GM18861 (cell line): ENCODE data around the gene MFNG.
"Not testable (repeated sequence)": the region's sequence is repeated elsewhere in the genome, so short reads cannot be mapped to it uniquely, and the experiment has no call there.

Experiments used
- ATAC-seq: cut with Tn5 transposase; IDR thresholded peaks from one replicate; pipeline ENCODE4 v1.9.1; 2021; ENCODE audit not compliant: unreplicated experiment

The MFNG gene, protein sequence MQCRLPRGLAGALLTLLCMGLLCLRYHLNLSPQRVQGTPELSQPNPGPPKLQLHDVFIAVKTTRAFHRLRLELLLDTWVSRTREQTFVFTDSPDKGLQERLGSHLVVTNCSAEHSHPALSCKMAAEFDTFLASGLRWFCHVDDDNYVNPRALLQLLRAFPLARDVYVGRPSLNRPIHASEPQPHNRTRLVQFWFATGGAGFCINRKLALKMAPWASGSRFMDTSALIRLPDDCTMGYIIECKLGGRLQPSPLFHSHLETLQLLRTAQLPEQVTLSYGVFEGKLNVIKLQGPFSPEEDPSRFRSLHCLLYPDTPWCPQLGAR

DNA sequence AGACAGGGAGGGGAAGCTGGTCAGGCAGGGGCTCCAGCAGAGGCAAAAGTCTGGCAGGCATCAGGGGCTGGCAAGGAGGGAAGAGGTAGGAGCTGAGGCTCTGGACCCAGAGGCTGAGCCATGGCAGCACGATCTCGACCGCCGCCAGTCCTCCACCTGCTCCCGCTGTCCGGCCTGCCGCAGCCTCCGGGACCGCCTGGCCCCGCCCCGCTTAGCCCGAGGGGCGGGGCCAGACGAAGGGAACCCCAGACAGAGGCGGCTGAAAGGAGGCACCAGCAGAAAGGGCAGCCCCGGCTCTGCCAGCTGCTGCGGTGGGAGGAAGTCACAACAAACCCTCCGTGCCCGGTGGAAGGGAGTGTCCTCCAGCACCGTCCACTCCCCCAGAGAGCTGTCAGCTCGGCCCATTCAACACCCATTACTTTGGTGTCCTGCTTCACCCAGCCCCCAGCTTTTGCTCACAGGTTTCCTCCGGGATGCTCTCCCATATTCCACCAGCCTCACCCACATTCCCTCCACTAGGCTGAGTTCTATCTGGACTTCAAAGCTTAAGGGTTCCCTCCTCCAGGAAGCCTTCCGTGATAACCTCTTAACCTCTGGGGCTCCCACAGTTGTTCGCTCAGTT is at the start of gene MFNG:
TSS of gene MFNG (minus strand) at position 161 of the 622 bp plus-strand sequence. CDS start 207 bp downstream, outside the sequence.
- ATAC-seq: peak; percentile 40

DNA sequence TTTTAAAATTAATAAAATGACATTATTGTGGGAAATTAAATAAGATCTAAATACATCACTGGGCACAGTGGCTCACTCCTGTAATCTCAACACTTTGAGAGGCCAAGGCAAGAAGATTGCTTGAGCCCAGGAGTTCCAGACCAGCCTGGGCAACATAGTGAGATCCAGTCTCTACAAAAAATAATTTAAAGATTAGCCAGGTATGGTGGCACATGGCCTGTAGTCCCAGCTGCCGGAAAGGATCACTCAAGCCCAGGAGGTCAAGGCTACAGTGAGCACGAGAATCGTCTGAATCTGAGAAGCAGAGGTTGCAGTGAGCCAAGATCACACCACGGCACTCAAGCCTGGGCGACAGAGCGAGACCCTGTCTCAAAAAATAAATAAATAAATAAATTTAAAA is 49.0 kb upstream of the MFNG start:
- ATAC-seq: no peak

DNA sequence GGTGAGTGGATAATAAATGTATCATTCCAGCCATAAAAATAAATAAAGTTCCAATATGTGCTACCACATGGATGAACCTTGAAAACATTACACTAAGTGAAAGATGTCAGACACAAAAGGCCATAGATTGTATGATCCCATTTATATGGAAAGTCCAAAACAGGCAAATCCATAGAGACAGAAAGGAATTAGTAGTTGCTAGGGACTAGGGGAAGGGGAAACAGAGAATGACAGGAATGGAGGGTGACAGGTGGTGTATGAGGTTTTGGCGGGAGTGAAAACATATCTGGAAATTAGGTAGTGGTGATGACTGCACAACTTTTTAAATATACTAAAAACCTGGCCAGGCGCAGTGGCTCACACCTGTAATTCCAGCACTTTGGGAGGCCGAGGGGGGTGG is 48.3 kb upstream of the MFNG start:
- no peak for ATAC-seq

DNA sequence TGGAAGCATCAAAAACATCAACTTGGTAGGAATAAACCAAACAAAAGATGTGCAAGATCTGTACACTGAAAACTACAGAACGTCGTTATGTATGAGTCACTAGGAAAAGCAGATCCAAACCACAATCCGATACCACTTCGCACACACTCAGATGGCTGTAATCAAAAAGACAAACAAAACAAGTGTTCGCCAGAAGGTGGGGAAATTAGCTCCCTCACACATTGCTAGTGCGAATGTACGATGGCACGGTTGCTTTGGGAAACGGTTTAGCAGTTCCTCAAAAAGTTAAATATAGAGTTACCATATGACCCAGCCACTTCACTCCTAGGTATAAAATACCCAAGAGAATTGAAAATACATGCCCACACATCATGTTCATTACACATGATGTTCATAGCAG is 47.8 kb upstream of the MFNG start:
- ATAC-seq: no peak

DNA sequence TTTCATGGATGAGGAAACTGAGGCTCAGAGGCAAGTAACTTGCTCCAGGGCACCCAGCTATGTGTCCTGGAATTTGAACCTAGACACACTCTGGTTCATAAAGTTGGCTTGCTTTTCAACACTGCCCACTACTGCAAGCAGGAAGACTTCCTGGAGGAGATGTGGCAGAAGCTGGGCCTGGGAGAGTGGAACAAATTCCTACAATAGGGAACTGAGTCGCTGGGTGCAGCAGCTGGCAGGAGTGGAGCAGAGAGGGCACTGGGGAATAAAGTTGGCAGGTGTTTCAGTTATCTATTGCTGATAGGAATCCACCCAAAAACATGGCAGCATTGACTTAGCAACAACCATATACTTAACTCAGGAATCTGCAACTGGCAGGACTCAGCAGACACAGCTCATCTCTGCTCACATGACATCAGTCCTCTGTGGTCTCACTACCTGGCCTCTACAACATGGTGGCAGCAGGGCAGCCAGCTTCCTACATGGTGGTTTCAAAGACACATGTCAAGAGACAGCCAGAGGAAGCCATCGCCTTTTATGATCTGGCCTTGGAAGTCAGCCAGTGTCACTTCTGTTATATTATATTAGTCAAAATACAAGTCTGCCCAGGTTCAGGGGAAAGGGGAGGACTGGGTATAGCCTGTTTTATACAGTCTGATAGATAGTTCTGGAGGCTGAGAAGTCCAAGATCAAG is 43.6 kb upstream of the MFNG start:
- ATAC-seq: no peak

DNA sequence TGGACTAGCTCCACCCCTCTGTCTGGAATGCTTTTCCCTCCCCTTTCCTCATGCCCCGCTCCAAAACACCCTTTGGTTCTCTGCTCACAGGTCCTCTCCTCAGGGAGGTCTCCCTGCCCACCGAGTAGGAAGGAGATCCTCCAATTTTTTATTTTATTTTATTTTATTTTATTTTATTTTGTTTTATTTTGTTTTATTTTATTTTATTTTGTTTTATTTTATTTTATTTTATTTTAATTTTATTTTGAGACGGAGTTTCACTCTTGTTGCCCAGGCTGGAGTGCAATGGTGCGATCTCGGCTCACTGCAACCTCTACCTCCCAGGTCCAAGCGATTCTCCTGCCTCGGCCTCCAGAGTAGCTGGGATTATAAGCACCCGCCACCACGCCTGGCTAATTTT is 41.8 kb upstream of the MFNG start:
- ATAC-seq: not testable (repeated sequence)

DNA sequence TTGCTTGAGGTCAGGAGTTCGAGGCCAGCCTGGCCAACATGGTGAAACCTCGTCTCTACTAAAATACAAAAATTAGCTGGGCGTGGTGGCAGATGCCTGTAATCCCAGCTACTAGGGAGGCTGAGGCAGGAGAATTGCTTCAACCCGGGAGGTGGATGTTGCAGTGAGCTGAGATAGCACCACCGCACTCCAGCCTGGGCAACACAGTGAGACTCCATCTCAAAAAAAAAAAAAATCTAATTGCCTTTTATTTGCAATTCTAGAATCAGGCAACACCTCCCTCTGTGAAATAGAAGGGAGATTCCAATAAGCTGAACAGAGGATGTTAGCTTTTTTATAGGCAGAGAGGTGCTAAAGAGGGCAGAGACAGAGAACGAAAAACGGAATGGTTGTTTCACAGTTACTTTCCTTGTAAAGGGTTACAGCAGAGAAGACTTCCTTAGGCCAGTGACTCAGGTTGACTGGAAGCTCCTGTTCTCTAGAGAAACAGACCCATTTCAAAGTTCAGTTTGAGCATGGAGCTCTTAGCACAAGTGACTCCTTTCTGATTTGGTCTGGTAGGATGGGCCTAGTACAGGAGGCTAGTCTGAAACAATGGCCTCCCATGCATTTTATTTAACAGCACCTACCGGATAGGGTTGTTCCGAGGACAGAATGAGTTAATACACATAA is 41.0 kb upstream of the MFNG start:
- not testable (repeated sequence) for ATAC-seq

DNA sequence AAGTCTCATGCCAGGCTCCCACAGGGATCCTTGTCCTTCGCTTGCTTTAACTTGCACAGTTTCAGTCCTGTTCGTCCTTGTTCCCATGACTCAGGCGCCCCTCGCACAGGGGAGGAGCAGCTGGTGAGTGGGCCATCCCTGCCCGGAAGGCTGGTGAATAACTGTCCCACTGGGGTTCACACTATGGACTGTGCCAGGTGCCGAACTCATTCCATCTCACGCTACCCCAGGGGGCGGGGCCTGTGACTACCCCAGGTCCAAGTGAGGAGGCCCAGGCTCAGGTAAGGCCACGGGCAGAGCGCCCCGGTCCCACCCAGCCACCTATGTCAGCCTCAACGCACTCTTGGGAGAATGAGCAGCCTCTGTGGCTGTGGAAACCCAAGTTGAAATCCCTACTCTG is 40.2 kb upstream of the MFNG start:
- ATAC-seq: no peak

DNA sequence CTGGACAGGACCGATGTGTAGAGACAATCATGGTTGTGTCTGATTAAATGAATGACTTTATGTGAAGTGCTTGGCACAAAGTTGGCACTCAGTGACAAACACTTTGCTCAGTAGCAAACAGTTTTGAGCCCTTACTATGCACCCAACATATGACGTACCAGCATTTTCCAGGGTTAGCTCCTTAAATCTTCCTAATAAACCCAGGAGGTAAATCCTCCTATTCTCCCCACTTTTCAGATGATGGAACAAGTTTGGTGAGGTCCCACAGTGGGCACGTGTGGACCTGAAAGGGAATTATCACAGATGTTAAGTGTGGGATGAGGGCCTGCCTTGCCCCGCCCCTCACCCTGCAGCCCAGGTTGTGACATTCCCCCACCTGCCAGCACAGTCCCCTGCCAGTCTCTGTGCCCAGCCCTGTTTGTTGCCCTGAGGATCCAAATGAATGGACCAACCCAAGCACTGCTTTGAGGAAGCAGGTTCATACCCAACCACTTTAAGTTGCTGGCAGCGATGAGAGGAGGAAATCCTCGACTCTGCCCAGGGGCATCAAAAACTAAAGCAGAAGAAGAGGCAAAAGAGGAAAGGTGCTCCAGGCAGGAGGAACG is 39.7 kb upstream of the MFNG start:
- ATAC-seq: no peak

DNA sequence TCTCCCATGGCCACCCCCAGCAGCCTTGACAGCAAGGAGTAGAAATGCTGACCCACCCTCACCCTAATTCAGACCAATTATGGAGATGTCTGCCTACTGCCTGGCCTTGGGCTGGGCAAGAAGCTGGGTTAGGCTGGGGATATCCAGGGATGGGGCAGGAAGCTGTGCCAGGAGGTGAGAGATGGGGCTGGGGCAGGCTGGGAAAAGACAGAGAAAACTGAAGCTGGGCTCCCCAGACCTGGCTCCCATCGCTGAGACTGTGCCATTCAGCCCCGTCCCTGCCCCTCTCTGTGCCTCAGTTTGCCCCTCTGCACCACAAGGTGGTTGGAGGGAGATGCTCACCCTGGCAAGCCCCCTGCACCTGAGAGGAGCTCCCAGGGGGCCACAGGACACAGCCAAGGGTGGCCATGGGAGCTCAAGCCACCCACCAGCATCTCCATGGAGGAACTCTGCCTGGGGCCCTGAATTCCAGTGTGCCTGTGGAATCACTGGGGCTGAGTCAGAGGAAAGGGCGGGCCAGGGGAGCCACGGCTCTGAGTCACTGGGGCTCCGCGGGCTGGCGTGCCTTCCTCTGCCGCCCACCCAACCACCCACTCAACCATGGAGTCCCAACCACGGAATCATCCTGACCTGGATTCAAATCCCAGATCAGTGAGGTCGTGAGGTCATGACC is 39.0 kb upstream of the MFNG start:
- no peak for ATAC-seq

DNA sequence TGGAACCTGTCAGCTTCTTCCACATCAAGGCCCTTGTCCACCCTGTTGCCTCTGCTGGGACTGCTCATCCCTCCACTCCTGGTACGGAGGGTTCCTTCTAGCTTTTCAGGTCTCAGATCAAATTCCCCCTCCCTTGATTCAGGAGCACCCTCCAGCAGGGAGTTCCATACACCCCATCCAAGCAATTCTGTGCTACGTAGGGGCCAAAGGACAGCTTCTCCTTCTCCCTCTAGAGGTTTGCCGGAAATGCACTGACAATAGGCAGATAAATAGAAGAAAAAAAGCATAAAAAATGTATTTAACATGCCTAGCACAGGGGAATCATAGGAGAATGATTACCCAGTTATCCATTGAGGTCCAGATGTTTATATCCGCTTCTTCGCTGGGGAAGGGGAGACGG is 36.3 kb upstream of the MFNG start:
- no peak for ATAC-seq

DNA sequence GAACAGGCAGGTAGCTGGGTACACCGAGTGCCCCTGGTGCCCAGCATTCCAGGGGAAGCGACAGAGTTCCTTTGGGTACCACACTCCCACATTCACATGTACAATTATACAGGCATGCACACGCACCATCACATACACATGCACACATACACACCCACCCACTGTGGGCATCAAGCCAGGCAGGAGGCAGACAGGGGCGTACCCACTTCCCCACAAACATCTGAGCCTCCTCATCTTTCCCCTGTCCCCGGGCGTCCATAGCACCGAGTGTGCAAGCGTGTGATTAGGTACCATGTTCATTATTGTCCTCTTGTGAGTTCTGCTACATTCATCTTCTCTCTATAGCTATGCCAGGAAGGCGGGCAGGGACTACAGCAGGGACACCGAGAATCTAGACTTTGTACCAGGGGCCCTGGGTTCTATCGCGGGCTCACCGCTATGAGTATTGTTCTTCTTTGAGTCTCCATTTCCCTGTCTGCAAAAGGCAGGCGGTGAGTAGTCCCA is 35.1 kb upstream of the MFNG start:
- ATAC-seq: no peak

DNA sequence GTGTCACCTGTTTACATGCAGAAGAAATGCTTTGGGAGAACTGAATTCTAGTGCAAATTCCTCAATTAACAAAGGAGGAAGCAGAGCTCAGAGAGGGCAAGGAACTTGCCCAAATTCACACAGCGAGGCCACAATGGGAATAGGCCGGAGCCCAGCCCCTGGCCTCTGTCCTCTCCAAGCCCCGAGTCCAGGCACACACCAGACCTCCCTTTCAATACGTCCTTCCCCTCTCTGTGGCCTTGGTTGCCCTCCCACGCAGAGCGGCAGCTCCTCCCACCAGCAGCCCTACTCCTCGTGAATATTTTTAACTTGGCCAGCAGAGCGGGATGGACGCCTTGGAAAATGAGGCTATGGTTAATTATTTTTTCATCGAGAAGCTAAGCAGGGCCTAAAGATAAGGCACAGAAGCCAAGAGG is 34.6 kb upstream of the MFNG start:
- no peak for ATAC-seq

DNA sequence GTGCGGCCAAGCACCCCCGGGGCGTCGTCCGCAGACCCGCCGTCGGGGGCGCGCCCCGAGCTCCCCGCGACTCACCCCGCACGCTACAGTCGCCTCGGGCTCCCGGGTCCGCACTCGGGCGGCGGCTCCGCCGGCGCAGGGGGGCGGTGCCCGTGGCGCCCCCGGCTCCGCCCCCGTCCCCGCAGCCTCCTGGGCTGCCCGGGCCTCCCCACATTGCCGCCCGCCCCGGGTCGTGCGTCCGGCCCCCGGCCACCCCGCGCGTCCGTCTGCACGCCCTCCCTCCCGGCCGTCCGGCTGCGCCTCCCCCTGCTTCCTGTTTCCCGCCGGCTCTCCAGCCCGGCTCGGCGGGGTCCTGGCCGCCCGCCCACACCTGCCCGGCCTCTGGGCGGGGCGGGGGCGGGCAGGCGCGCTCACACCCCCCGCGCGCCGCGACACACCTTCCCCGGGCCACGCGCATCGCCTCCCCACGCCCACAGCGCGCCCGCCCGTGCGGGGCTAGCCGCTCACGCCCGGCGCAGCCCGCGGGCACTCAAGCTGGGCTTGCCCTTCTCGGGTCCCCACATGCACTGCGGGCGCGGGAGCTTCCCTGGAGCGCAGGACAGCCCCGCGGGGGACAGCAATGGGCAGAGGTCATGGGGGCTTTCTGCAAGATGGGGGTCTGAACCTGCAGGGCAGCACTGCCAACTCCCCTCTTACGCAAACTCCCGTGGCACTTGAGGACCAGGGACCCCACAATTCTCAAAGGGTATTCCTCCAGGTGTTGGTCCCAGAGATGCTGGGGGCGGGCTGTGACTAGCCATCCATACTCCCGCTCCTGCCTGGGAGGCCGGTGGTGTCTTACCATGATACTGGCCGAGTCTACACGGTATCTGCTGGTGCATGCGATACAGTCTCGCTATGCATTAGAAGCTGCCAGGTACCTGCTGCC is 33.3 kb upstream of the MFNG start, which contains the start of gene CARD10:
TSS of gene CARD10 (minus strand) at position 148 of the 928 bp plus-strand sequence. CDS start 215 bp downstream, outside the sequence.
- no peak for ATAC-seq

DNA sequence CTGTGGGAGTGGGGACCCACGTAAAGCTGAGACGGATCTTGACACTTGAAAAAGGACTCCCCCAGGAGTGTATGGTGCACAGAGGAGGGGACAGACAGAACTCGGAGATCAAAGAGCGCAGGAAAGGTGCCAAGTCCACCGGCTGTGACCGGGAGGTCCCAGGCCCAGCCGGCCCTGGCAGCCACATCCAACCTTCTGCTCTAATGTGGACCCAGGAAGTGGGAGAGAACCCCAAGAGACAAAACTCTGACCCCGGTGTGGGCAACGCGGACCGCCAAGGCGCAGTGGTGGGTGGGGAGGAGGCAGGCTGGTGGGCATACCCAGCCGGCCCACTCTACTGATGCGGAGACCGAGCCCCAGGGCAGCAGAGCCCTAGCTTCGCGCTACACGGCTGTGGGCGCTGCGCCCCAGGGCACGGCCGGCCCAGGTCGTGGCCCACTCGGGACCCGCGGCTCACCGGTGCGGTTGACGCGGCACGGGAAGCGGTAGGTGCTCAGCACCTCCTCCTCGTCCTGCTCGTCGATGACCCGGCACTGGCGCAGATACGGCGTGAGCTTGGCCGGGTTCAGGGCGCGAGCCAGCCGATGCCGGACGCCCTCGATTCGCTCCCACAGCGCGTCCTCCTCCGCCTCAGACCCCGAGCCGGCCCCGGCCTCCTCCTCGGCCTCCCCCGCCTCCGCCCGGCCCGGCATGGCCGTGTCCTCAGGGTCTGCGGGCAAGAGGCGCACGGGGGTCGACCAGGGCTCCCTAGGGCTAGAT is 32.5 kb upstream of the MFNG start:
- ATAC-seq: no peak

DNA sequence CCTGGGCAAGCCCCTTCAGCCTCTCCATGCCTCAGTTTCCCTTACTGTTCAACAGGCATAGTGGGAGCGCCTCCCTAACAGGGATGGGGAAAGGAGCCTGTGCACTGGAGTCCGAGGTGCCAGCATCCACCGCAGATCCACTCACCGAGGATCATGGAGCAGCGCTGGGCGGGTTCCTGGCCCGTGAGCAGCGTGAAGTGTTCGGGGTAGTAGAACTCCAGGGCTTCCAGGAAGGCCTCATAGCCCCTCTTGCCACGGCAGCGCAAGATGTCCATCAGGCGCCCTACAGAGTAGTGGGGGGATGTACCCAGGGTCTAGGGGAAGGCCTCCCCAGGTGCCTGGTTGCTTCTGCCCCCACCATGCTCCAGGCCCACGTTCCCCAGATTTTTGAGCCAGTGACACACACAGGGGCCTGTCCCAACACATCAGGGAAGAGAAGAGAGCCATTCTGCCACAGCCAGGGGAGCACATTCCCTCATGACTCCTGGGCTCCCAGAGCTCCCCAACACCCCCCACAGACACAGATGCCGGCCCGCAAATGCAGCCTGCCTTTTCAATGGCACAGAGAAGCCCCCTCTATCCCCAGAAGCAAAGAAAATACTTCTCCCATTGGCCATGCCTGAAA is 31.8 kb upstream of the MFNG start:
- ATAC-seq: no peak

DNA sequence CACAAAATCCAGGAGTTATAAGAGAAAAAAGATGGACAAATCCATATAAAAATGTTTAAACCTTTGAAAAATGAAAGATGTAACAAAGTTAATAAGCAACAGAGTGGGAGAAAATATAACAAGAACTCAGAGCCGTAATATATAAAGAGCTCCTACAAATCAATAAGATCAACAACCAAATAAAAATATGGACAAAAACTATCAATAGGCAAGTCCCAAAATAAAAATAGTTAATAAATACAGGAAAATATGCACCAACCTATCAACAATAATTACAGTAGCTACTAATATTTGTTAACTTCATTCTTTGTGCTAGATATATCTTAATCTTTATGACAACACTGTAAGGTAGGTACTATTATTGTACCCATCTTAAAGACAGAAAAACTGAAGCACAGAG is 30.3 kb upstream of the MFNG start:
- no peak for ATAC-seq

DNA sequence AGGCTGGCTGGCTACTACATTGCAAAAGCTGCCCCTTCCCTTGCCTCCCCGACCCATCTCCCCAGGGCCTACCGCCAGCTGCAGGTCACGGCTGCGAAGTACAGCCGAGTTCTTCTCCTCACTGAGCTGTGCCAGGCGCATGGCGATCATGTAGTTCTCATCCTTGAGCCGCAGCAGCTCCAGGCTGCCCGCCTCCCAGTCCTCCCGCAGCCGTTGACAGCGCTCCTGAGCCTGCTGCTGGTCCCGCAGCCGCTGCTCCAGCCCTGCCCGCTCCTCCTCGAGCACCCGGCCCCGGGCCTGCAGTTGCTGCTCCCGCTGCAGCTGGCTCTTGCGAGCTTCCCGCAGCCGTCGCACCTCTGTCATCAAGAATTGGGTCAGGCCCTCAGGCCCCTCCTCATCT is 29.7 kb upstream of the MFNG start:
- ATAC-seq: no peak
